ENCODE data around the gene EPHA6.
A peak's percentile ranks its signal among the peaks of the same experiment; 100 is the strongest.
"Not testable (repeated sequence)": the region's sequence is repeated elsewhere in the genome, so short reads cannot be mapped to it uniquely, and the experiment has no call there.

Gene EPHA6

GRCh38 chr3:97485206-97485605, 670.8 kb downstream of the EPHA6 start:
- DNase-seq = no peak

GRCh38 chr3:97487587-97487986, 673.2 kb downstream of the EPHA6 start:
- no peak for DNase-seq

GRCh38 chr3:97488741-97489140, 674.3 kb downstream of the EPHA6 start:
- DNase-seq = no peak

- DNase-seq = peak; percentile 74
Measured at GRCh38 chr3:97495896-97496295, 681.5 kb downstream of the EPHA6 start.

GRCh38 chr3:97497138-97497537, 682.7 kb downstream of the EPHA6 start:
- no peak for DNase-seq

DNA sequence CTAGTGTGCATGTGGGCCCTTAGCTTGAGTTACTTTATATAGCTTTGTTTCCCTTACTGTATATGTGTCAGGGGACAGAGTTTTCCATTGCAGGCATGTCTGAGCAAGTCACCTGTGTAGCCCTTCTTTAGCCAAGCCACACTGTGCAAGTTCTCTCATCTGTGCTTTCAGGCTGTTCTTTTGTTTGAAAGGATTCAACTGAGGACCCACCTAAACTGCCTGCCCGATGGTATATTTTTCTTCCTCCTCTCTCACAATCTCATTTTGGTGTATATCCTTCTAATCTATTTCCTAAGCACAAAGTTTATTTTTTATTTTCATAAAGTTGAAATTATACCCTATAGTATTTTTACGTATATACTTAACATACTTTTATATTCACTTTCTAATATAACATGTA, 690.1 kb downstream of the EPHA6 start:
- DNase-seq = no peak

DNA sequence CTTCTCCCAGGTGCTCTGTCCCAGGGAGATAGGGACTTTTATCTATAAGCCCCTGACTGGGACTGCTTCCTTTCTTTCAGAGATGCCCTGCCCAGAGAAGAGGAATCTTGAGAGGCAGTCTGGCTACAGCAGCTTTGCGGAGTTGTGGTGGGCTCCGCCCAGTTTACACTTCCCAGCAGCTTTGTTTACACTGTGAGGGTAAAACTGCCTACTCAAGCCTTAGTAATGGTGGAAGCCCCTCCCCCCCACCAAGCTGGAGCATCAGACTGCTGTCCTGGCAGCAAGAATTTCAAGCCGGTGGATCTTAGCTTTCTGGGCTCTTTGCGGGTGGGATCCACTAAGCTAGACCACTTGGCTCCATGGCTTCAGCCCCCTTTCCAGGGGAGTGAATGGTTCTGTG, 696.4 kb downstream of the EPHA6 start:
- DNase-seq = peak; percentile 47

DNA sequence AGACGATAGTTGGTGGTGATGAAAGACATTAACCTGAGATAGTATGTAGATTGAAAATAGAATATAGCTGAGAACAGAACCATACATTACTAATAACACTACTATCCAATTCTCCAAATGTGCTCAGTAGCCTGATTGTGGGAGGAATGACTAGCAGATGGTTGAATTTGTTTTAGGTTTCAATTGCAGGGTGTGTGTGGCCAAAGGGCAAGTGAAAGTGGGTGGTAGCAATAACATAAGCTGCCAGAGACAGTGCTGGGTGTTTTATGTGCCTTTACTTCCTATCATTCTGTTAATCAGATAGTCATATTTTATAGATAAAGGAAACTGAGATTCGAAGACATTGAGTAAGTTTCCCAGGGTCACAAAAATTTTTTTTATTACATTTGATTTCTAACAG, 700.7 kb downstream of the EPHA6 start:
- peak; percentile 72 for DNase-seq

DNA sequence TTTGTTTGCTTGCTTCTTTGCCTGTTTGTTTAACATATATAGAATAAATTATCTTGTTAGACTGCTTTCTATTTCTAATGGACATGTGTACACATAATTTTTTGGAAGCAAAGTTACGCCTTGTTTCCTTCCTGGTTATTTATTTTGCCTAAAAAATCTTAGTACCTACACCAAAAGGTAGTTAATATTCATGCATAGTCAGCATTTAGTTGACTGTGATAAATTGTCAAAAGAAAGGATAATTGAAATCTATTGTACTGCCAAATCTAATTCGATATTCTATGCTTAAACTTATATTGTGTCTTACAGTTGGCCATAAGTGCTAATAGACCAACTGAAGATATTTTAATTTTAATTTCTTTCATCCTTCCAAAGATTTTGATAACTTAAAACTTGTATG, 716.3 kb downstream of the EPHA6 start:
- DNase-seq = no peak

DNA sequence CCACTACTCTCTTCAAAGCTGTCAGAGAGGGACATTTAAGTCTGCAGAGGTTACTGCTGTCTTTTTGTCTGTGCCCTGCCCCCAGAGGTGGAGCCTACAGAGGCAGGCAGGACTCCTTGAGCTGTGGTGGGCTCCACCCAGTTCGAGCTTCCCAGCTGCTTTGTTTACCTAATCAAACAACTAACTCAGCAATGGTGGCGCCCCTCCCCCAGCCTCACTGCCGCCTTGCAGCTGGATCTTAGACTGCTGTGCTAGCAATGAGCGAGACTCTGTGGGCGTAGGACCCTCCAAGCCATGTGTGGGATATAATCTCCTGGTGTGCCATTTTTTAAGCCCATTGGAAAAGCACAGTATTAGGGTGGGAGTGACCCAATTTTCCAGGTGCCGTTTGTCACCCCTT, 733.2 kb downstream of the EPHA6 start:
- not testable (repeated sequence) for DNase-seq

DNA sequence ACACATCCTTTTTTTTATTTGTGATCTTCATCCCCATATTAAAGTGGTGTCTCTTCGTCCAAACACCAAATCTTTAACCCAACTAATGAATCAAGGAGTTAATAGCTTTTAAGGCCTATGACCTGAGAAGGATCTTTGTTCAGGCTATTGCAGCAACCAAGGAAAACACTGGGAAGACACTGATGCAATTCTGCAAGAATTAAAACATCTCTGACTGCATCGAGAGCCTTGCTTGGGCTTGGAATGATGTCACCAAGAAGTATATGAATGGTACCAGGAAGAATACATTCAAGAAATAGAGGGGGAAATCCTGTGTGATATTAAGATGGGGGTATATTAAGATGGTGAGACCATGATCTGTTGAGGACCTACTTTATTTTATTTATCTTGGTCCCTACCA, 736.0 kb downstream of the EPHA6 start:
- DNase-seq = no peak

GRCh38 chr3:97552186-97552585, 737.8 kb downstream of the EPHA6 start:
- DNase-seq = peak; percentile 6

DNA sequence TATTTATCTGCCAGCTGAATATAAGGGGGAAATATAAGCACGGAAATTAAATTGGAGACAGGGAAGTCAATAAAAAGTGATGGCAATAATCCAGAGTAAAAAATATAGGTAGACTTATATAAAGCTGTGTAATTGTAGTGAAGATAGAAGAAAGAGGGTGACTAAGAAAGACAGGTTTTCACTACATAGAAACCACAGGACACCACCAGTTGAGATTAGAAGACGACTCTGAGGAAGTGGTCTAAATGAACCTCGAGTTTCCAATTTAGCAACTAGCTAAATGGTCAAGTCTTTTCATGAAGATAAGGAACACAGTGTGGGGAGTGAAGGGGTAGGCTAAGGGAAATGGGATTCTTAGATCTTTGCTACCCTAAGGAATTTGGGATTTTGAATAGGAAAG, 761.3 kb downstream of the EPHA6 start:
- no peak for DNase-seq

- DNase-seq = no peak
Measured at GRCh38 chr3:97576221-97576620, 761.8 kb downstream of the EPHA6 start.

- peak; percentile 95 for DNase-seq
Measured at GRCh38 chr3:97579365-97579764, 765.0 kb downstream of the EPHA6 start.

DNA sequence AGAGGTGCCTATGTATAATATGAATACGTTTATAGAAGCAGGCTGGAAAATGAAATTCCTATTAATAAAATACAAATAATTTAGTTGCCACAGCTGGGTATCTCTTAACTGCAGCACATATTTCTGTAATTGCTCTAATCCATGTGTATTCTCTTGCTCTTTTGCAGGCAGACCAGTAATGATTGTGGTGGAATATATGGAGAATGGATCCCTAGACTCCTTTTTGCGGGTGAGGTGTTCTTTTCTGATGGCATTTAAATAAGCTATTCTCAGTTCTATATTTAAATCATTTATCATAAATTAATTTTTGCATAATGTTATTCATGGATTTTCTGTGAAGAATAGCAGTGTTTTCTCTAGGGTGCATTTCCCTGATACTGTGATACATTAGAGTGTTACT, 796.2 kb downstream of the EPHA6 start:
- peak; percentile 17 for DNase-seq

DNA sequence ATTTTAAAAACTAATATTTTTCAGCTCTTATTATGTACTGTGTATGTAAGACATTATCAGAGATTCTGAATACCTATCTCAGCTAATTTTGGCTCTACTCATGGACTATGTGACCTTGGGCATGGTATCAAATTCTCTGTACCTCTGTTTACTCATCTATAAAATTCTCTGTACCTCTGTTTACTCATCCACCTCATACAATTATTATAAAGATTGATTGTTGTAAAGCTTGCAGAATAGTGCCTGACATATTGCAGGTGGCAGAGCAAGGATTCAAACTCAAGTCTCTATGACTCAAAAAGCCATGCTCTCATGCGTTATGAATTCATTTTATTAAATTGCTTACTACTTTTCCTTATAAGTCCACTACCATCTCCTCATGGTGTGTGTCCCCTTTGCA, 798.2 kb downstream of the EPHA6 start:
- DNase-seq = peak; percentile 81

DNA sequence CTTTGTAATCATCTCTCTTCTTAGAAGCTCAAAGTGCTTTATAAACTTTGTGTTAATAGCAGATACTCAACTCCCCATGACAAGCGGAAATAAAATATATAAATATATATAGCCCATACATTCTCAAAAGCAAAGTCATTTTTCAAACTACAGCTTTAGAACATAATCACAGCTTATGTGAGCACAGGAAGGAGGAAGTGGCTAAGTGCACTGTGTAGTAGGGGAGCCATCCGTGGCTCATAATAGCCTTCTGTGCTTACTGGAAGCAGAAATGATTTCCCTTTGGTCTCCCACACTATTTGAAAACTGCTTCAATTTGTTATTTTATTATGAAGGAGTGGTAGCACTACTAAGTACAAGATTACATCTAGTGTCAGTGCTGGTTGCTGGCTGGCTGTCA, 798.7 kb downstream of the EPHA6 start:
- DNase-seq = peak; percentile 63

DNA sequence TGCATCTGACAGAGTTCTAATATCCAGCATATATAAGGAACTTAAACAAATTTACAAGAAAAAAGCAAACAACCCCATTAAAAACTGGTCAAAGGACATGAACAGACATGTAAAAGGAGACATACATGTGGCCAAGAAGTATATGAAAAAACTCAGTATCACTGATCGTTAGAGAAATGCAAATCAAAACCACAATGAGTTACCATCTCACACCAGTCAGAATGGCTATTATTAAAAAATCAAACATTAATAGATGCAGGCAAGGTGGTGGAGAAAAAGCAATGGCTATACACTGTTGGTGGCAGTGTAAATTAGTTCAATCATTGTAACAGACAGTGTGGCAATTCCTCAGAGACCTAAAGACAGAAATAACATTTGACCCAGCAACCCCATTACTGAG, 806.1 kb downstream of the EPHA6 start:
- not testable (repeated sequence) for DNase-seq

DNA sequence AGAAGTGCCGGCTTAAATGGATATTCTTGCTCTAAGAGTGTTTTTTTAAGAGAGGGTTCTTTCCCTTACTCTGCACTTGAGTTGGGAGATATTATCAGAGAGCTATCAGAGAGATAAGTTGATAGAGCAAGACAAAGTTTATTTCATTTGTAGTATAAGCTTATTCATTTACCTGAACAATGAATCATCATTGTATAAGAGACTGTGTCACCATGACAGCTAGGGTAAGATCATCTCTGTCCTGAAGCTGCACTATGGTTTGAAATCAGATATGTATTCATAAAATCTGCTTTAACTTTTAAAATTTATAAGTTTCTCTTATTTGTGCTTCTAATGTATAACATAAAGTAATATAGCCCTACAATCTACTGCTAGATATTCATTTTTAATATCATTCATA, 822.1 kb downstream of the EPHA6 start:
- no peak for DNase-seq

DNA sequence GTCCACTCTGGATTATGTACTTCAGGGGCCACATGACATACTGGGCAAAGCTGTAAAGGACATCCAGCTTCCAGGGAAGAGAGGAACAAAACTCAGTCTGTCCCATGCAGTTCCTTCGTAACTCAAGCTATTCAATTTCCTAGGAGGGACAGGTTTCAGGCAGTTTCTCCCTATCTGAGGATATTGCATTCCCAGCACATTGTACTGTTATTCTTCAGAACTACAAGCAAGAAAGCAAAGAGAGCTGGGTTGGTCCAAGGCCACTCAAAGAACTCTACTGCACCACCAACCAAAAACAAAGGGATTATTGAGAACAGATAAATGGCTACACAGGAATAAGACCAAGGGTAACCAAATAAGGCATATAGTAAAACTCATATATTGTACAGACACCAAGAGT, 832.5 kb downstream of the EPHA6 start:
- peak; percentile 36 for DNase-seq

DNA sequence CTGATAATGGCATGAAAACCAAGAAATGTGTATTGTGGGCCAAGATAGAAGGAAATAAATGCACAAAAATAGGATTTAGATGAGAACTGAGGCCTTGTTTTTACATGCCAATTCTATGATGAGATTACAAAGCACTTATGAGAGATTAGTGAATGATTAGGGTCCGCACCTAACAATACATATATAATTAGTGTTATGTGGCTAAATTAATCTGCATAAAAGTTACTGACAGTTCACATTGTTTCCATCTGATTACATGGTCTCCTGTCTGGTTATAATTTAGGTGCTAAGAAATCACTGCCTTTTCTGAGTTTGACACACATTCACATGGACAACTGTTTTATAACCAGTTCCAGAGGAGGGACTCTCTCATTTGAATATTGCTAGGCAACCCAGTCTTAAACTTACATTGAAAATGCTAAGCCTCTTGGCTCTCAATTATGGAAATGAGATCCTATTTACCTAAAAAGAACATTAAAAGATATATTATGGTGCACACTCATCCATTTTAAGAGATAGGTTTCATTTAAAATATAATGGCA, 833.1 kb downstream of the EPHA6 start:
- DNase-seq = peak; percentile 78

GRCh38 chr3:97655971-97656370, 841.6 kb downstream of the EPHA6 start:
- no peak for DNase-seq

DNA sequence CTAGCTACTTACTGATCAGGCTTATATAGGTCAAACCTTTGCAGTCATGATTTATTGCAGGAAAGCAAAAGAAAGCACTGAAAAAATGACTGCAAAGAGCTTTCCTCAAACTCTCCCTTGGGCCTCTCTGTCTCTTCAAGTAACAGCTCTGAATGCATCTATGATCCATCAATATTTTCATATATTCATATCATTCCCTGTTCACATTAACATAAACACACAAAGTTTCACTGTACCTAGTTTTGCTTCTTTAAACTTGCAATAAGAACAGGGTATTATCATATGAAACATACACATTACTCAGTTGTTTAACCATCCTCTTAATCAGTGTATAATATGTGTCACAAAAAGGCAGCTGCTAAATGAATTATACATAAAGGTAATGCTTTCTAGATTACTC, 842.2 kb downstream of the EPHA6 start:
- peak; percentile 56 for DNase-seq

DNA sequence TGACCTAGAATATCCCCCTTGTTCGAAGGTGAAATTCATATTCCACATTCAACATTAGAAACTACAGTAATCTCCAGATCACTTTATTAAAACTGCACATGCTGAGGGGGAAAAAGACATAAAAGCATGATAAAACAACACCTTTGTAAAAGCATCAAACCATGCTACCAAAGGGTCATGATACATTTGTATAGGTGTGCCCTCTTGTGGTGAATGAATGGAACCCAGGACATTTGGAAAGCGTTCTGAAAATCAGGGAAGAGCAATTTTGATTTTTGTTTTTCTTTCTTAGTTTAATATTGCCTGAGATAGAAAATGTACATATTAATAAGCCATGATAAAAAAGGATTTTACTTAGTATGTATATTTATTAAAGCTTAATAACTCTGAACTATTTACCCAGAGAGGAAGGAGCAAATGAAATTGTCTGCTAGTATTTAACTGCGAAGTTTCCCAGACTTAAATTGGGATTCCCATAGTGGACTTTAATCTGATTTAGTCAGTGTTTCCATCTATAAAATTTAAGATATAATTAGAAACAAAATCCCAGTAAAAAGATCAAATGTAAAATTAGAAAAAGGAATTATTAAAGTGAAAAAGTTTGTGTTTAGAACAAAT, 844.4 kb downstream of the EPHA6 start:
- DNase-seq = peak; percentile 73

Measured in NCI-H69 (cell line).